GM12865 (cell line): Measurements from ENCODE around the gene ASTN2.

Experiments used
- DNase-seq: peaks from one replicate; pipeline ENCODE4 v3.0.0; 2010; ENCODE audit warnings: low read depth
- H3K4me3 ChIP-seq: 2 replicates; pipeline ENCODE4 v1.5.1; 2011; ENCODE audit warnings: mild to moderate bottlenecking, low read depth, low read length, control low read depth
- CTCF ChIP-seq: IDR thresholded peaks from 2 replicates; pipeline ENCODE4 v1.5.1; 2011; ENCODE audit warnings: low read length, control low read depth, low read depth, inconsistent platforms; ENCODE audit not compliant: insufficient read depth; ENCODE audit errors: missing control alignments

ASTN2 gene

GRCh38 chr9:117416856-117417255, 2.0 kb upstream of the ASTN2 start:
- DNase-seq, result no peak
- H3K4me3 ChIP-seq, result no peak overlapping the region
- TF ChIP-seq CTCF, result no peak

GRCh38 chr9:117415358-117415914, 579 bp upstream of the ASTN2 start:
- DNase-seq, result no peak
- TF ChIP-seq CTCF, result no peak
- no peak overlapping the region for H3K4me3 ChIP-seq

- no peak overlapping the region for H3K4me3 ChIP-seq
- TF ChIP-seq CTCF, result no peak
- peak; percentile 3 for DNase-seq
Observed at GRCh38 chr9:117414220-117414905, 494 bp downstream of the ASTN2 start.

- H3K4me3 ChIP-seq, result no peak overlapping the region
- TF ChIP-seq CTCF, result no peak
- no peak for DNase-seq
Observed at GRCh38 chr9:117413346-117414219, 1.3 kb downstream of the ASTN2 start.

GRCh38 chr9:117412841-117413240, 2.0 kb downstream of the ASTN2 start:
- TF ChIP-seq CTCF, result no peak
- DNase-seq, result no peak
- no peak overlapping the region for H3K4me3 ChIP-seq

- DNase-seq, result no peak
- TF ChIP-seq CTCF, result no peak
- H3K4me3 ChIP-seq, result no peak overlapping the region
Observed at GRCh38 chr9:117412006-117412715, 2.7 kb downstream of the ASTN2 start.
